HG03469 (cell line): ENCODE data around the gene CETP.

Experiments used
- ATAC-seq: cut with Tn5 transposase; IDR thresholded peaks from one replicate; pipeline ENCODE4 v1.9.1; 2021; ENCODE audit warnings: mild to moderate bottlenecking, moderate library complexity, moderate number of reproducible peaks; ENCODE audit not compliant: unreplicated experiment

Gene CETP

GRCh38 chr16:56961851-56962281 lies at the start of gene CETP:
TSS of gene CETP (plus strand) at chr16:56961950. CDS start at chr16:56961980, 30 bp downstream.
- ATAC-seq: no peak

GRCh38 chr16:56912746-56913708 lies 48.7 kb upstream of the CETP start:
- ATAC-seq: no peak

- ATAC-seq: no peak
These were observed 46.9 kb upstream of the CETP start for GRCh38 chr16:56914896-56915295.

- no peak for ATAC-seq
These were observed 46.2 kb upstream of the CETP start for GRCh38 chr16:56915336-56916119.

- ATAC-seq: peak; percentile 71
These were observed 45.0 kb upstream of the CETP start for GRCh38 chr16:56916571-56917403.

GRCh38 chr16:56918467-56919012 lies 43.2 kb upstream of the CETP start:
- no peak for ATAC-seq

GRCh38 chr16:56919099-56919800 lies 42.5 kb upstream of the CETP start:
- no peak for ATAC-seq

GRCh38 chr16:56921571-56921970 lies 40.2 kb upstream of the CETP start:
- ATAC-seq: no peak

GRCh38 chr16:56923481-56924091 lies 38.2 kb upstream of the CETP start:
- ATAC-seq: no peak

GRCh38 chr16:56927471-56927870 lies 34.3 kb upstream of the CETP start:
- no peak for ATAC-seq

- no peak for ATAC-seq
These were observed 32.1 kb upstream of the CETP start for GRCh38 chr16:56929639-56930038.

- ATAC-seq: no peak
These were observed 31.1 kb upstream of the CETP start for GRCh38 chr16:56930486-56931270.

GRCh38 chr16:56931271-56931891 lies 30.4 kb upstream of the CETP start:
- peak; percentile 21 for ATAC-seq

GRCh38 chr16:56931892-56932720 lies 29.6 kb upstream of the CETP start, which contains the start of gene HERPUD1:
TSS of gene HERPUD1 (plus strand) at chr16:56932142. CDS start at chr16:56932245, 103 bp downstream.
- ATAC-seq: peak; percentile 80

- no peak for ATAC-seq
These were observed 28.8 kb upstream of the CETP start for GRCh38 chr16:56932721-56933619.
